Measurements from ENCODE around the gene UPB1. TPM values are rescaled to one million over a fixed set of nuclear protein-coding genes. Genes with fewer than 3 reads are reported as not detected.

UPB1 gene
- total and polyA plus RNA-seq, 10 of the 15 experiments (the other 5 are each of a cell fraction or from before 2014, with no cell fraction given) = 0.89 to 20.5 (median 3.1) TPM

DNA sequence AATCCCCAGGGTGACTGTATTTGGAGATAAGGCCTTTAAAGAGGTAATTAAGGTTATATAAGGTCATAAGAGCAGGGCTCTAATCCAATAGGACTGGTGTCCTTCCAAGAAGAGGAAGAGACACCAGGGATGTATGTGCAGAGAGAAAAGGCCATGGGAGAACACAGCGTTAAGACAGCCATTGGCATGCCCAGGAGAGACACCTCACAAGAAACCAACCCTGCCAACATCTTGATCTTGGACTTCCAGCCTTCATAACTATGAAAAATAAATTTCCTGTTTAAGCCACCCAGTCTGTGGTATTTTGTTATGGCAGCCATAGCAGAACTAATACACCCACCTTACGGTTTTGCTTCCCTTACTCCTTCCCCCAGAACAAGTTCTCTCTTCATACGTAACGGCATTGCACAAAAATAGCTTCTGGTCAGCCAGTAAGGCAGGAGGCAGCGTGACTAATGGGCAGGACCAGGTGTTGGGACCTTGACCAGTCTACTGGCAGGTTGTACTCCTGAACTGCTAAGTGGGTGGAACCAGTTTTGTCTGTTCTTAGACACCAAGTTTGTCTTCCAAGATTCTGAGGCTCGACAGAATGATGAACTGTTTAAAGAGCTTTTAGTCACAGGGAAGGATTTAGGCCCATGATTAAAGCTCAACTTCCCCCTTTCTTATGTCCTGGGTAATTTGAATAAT is 31.9 kb upstream of the UPB1 start:
- RAD21 ChIA-PET (ENCODE audit: unreplicated experiment) = interaction anchor here (0.7 kb wide), 1 partner anchor 137 kb away, joined by 3 read pairs; no protein-coding TSS in a partner anchor
- no peak for TF ChIP-seq NFIC (IDR thresholded peaks at IDR 0.05; ENCODE audit: low read depth, low read length)
- peak; percentile 42; the same call in 1 of the 2 replicates for TF ChIP-seq RUNX3 (IDR thresholded peaks at IDR 0.05; ENCODE audit: low read length)
- 0 out of 2 replicates have a peak, but pooled peaks have one; percentile 11 for TF ChIP-seq CREB1 (IDR thresholded peaks at IDR 0.05; ENCODE audit: low read depth)
- TF ChIP-seq, protein P1, sequence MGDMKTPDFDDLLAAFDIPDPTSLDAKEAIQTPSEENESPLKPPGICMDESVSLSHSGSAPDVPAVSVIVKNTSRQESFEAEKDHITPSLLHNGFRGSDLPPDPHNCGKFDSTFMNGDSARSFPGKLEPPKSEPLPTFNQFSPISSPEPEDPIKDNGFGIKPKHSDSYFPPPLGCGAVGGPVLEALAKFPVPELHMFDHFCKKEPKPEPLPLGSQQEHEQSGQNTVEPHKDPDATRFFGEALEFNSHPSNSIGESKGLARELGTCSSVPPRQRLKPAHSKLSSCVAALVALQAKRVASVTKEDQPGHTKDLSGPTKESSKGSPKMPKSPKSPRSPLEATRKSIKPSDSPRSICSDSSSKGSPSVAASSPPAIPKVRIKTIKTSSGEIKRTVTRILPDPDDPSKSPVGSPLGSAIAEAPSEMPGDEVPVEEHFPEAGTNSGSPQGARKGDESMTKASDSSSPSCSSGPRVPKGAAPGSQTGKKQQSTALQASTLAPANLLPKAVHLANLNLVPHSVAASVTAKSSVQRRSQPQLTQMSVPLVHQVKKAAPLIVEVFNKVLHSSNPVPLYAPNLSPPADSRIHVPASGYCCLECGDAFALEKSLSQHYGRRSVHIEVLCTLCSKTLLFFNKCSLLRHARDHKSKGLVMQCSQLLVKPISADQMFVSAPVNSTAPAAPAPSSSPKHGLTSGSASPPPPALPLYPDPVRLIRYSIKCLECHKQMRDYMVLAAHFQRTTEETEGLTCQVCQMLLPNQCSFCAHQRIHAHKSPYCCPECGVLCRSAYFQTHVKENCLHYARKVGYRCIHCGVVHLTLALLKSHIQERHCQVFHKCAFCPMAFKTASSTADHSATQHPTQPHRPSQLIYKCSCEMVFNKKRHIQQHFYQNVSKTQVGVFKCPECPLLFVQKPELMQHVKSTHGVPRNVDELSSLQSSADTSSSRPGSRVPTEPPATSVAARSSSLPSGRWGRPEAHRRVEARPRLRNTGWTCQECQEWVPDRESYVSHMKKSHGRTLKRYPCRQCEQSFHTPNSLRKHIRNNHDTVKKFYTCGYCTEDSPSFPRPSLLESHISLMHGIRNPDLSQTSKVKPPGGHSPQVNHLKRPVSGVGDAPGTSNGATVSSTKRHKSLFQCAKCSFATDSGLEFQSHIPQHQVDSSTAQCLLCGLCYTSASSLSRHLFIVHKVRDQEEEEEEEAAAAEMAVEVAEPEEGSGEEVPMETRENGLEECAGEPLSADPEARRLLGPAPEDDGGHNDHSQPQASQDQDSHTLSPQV (IDR thresholded peaks at IDR 0.05) = no peak
- no peak for TF ChIP-seq SMAD1 (IDR thresholded peaks at IDR 0.05; ENCODE audit: low read depth, partially characterized antibody)
- DNase-seq (ENCODE audit: low read depth, low spot score) = no peak
- H3K27me3 ChIP-seq (replicated peaks in 1 of 2; ENCODE audit: control insufficient read depth in 2 of 2, insufficient read depth in 2 of 2, low read length in 1 of 2) = no peaks in the 10 kb centered on the region
- H3K36me3 ChIP-seq (ENCODE audit: control insufficient read depth in 2 of 2, insufficient read depth in 2 of 2, low read length in 1 of 2) = no peaks in the 10 kb centered on the region
- SMC1A ChIA-PET (ENCODE audit: uncharacterized antibody, unreplicated experiment) = interaction anchor here (1.2 to 1.3 kb wide), 2 partner anchors 14 to 19 kb away, joined by 4 to 5 read pairs; no protein-coding TSS in a partner anchor
- no peak overlapping the region for H3K9ac ChIP-seq (ENCODE audit: control insufficient read depth, insufficient read depth, low read length)
- no peak for FAIRE-seq
- H3K79me2 ChIP-seq (ENCODE audit: control insufficient read depth, insufficient read depth, low read length) = no peaks in the 10 kb centered on the region
- peak overlapping the region; percentile 75 for H2AFZ ChIP-seq (ENCODE audit: control insufficient read depth, low read depth, low read length)
- CTCF ChIA-PET = interaction anchor here (1.0 to 1.7 kb wide), 2 partner anchors 10 to 18 kb away, joined by 5 to 8 read pairs; no protein-coding TSS in a partner anchor
- WGBS (ENCODE audit: insufficient coverage, insufficient replicate concordance, low lambda C conversion rate, missing lambda C conversion rate) = 36% methylated on average over 6 of the region's 6 CpGs
- in situ Hi-C loops (cut with MboI) = no loop called here
- peaks cover 14% of the 10 kb centered on the region for H3K4me1 ChIP-seq (ENCODE audit: control insufficient read depth, insufficient read depth, low read length)
- intact Hi-C loops (cut with micrococcal nuclease; ENCODE audit: unreplicated experiment) = no loop called here
- H3K4me2 ChIP-seq (ENCODE audit: control insufficient read depth, insufficient read depth) = no peak overlapping the region
- H4K20me1 ChIP-seq (ENCODE audit: control insufficient read depth, insufficient read depth) = no peaks in the 10 kb centered on the region
- no peak overlapping the region for H3K27ac ChIP-seq (ENCODE audit: control insufficient read depth, insufficient read depth)
- ATAC-seq = no peak; the same call in 2 of the 3 replicates
- H3K4me3 ChIP-seq = no peak overlapping the region
- H3K9me3 ChIP-seq (replicated peaks; ENCODE audit: control insufficient read depth, insufficient read depth, low read length) = no peaks in the 10 kb centered on the region
- BruUV-seq (replicated peaks) = no TSS peak
- POLR2A ChIA-PET = interaction anchor here (0.7 to 1.3 kb wide), 3 partner anchors 19 to 41 kb away, joined by 3 to 6 read pairs (median 4); no protein-coding TSS in a partner anchor

Measured in GM12878 (cell line).